T-helper 1 cell (primary cell): ENCODE results near the gene ARRB2.
"Not testable (repeated sequence)": the region's sequence is repeated elsewhere in the genome, so short reads cannot be mapped to it uniquely, and the experiment has no call there.

Experiments used
- DNase-seq, 5 donors: peaks; one replicate each; pipeline ENCODE4 v3.0.0-alpha.2; 2012 to 2020

ARRB2 gene

DNA sequence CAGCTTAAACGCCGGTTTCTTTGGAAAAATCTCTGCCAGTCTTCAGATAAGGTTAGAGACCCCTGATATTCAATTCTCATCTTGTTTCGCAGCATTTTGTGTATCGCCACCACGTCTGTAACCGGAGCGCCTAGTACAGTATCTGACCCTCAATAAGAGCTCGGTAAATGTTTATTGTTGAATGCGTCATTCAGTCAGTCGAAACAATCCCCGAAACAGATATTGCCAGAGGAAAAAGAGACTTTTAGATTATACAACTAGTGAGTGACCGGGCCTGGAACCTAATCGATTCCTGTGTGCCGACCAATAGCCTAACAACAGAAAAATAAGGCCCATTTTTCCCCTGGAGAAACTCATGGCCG is 7.1 kb upstream of the ARRB2 start:
- DNase-seq, result no peak

- DNase-seq, result not testable (repeated sequence)
These were observed 5.9 kb upstream of the ARRB2 start for GRCh38 chr17:4704574-4704907.

DNA sequence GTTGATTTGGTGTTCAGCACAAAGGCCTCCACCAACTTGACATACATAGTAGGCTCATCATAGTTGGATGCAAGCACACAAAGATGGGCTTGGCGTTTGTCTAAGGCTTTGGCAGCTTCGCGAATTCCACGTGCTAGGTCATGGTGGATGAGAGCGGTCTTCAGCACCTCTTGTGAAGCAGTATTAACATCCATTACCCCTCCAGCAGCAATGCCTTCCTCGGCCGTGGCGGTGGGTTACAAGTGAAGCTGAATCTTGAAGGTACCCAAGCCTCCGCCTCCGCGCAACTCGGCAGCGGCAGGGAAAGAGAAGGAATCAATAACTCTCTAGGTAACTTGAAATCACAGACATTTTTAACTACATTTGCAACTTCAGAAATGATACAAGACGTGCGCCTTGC is 5.4 kb upstream of the ARRB2 start:
- no peak for DNase-seq

DNA sequence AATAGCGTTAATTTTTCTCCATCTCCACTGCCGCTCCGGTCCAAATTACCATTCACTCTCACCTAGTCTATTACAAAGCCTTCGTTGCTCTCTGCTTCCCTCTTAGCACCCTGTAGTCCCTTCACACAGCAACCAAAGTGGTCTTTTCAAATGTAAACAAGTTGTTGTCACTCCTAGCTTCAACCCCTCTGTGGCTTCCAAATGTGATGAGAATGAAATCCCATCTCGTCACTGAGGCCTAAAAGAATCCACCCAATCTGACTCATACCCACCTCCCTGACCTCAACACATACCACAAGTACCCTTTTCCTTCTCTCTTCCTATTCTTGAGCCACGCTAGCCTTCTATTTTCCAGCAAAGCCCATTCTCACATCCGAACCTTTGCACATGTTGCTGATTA is 4.3 kb upstream of the ARRB2 start:
- DNase-seq, result no peak

DNA sequence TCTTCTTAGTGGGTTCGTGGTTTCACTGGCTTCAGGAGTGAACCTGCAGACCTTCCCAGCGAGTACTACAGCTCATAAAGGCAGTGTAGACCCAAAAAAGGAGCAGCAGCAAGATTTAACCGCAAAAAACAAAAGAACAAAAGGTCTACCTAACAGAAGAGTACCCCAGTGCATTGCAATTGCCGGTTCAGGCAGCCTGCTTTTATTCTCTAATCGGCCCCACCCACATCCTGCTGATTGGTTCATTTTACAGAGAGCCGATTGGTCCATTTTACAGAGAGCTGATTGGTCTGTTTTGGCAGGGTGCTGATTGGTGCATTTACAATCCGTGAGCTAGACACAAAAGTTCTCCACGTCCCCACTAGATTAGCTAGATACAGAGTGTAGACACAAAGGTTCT is 2.0 kb upstream of the ARRB2 start:
- peak in 4 of 5 donors; percentile 15 to 69 (median 32) for DNase-seq

DNA sequence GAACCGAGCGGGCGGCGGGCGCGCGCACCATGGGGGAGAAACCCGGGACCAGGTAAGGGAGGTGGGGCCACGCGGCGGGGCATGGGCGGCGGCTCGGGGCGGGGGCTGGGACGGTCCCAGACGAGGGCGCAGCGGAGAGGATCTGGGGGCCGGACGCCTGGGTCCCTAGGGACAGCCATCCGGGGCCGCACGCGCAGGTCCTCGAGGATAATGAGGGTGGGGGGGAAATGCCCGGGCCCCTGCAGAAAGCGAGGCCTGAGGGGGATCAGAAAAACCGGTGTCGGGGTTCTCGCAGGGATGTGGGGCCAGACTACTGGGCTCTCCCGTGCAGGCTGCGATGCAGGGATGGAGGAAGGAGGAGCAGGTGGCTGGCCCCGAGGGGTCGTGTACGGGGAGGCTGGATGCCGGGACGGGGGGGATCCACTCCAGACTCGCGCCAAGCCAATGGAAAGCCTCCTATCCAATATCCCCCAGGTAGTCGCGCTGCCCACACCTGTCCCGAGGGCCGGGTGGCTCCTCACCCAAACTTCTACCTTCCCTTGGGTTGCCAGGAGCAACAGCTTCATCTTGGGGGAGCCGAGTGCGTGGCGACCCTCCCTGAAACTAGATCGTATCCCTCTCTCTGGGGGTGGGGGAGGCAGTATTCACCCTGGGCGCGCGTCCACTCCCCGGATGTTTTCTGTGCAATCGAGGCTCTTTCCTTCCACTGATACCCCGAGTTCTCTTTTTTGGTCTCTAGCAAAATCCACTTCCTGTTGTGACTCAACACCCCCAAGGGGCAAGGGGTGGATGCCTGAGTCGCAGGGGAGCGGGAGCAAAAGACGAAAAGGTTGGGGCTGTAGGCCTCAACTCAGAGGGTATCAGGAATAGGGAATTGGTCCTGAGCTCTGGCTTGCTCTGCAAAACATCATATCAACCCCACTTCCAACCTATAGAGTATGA is 532 bp downstream of the ARRB2 start:
- peak in 3 of 5 donors; percentile 14 to 78 (median 20) for DNase-seq

DNA sequence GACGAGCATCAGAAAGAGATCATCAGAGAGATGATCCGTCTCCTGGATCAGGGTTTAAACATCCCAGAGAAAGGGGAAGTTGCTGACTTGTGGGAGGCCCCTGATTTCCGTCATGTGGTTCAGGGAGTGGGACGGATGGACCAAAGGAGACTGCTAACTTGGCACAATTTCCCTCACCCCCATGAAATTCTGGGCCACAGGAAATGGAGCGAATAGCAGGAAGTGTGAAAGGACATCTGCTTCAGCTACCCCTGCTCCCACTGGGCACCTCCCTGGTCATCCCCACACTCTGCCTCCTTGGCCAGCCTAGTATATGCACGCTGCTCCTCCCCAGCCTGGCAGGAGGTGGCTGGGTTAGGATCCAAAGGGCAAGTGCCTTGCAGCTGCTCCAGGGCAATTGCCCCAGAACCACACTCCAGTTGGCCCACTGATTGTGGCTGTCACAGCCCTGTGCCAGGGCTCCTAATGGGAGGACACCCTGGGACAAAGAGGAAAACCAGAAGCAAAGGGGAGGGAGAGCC is 1.3 kb downstream of the ARRB2 start:
- DNase-seq, result no peak

DNA sequence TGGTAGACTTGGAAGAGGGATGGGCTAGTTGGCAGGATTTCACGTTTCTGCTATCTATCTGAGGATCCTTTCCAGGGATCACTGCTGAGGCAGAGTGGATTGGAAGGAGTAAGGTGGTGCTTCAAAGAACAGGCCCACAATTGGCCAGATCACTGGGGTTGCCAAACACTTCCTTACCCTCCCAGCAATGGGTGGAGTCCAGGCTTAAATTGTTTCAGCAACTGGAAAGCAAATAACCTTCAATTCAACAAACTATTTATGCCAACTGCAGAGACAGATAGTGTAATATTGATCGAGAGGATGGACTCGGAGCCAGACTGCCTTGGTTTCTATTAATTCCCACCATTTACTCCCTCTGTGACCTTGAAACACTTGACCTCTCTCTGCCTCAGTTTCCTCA is 2.1 kb downstream of the ARRB2 start:
- DNase-seq, result no peak

DNA sequence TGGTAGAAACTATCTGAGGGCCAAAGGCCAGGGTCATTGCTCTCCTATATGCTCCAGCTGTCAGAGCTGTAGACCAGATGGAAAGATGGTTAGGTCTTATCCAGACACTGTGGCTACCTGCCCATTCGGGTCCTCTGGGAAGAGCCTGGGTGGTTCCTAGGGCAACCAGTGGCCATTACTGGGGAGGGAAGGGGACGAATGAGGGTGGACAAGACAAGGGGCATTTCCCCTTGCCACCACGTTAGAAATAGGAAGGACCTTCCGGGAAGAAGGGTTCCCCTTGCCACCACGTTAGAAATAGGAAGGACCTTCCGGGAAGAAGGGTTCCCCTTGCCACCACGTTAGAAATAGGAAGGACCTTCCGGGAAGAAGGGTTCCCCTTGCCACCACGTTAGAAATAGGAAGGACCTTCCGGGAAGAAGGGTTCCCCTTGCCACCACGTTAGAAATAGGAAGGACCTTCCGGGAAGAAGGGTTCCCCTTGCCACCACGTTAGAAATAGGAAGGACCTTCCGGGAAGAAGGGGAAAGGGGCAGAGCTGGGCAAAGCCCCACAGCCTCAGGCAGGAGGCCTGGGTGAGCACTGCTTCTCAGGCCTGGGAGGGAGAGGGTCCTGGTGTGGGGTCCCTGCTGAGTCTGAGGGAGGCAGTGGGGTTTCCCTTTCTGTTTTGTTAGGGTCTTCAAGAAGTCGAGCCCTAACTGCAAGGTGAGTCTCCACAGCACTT is 4.1 kb downstream of the ARRB2 start:
- DNase-seq, result not testable (repeated sequence)

- peak in 4 of 5 donors; percentile 32 to 75 (median 34) for DNase-seq
These were observed 4.8 kb downstream of the ARRB2 start for GRCh38 chr17:4715063-4715744.

DNA sequence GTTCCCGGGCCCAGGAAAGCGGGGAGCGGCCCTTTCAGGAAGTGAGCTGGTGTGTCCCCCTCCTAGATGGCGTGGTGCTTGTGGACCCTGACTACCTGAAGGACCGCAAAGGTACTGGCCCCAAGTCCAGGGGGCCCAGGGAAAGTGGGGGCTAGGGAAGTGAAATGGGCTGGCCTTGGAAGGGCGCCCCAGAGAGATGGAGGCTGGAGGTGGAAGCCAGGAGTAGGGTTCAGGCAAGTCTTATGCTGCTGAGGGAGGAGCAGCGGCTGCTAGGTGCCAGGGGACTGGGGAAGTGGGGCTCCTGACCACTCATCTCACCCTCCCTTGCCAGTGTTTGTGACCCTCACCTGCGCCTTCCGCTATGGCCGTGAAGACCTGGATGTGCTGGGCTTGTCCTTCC is 5.6 kb downstream of the ARRB2 start:
- no peak for DNase-seq

DNA sequence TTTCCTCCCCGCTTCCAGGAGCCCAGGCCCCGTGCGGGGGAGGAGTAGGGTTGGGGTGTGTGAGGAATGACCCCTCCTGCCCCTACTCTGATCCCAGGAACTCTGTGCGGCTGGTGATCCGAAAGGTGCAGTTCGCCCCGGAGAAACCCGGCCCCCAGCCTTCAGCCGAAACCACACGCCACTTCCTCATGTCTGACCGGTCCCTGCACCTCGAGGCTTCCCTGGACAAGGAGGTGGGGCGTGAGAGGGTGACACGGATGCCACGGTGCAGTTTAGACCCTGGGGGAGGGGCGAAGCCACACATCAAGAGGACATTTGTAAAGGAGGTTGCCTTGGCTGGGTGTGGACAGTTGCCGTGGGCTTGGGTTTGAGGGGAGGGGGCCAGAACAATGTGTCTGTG is 7.4 kb downstream of the ARRB2 start:
- no peak for DNase-seq

DNA sequence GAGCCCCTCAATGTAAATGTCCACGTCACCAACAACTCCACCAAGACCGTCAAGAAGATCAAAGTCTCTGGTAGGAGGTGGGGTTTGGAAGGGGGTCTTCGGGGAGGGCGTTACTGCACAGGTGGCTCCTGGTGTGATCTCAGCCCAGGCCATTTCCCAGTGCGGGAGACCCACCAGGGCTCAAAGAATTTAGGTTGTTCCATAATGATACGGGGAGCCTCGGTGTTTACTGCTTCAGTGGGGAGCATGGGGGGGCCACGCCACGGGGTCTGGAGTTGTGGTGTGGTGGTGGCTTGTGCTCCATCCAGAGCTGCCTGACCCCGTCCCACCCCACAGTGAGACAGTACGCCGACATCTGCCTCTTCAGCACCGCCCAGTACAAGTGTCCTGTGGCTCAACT is 7.8 kb downstream of the ARRB2 start:
- DNase-seq, result no peak

DNA sequence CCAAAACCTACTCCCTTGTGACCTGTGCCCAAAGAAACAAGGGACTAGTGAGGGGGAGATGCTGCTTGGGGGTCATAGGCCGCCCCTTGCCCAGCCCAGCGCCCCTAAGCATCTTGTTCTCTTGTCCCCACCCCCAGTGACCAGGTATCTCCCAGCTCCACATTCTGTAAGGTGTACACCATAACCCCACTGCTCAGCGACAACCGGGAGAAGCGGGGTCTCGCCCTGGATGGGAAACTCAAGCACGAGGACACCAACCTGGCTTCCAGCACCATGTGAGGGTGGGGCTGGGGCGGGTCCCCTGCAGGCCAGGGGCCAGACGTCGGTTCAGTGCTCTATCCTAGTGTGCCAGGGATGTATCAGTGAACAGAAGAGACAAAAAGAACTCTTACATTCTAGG is 8.7 kb downstream of the ARRB2 start:
- DNase-seq, result no peak

- DNase-seq, result no peak
These were observed 9.3 kb downstream of the ARRB2 start for GRCh38 chr17:4719684-4720221.

DNA sequence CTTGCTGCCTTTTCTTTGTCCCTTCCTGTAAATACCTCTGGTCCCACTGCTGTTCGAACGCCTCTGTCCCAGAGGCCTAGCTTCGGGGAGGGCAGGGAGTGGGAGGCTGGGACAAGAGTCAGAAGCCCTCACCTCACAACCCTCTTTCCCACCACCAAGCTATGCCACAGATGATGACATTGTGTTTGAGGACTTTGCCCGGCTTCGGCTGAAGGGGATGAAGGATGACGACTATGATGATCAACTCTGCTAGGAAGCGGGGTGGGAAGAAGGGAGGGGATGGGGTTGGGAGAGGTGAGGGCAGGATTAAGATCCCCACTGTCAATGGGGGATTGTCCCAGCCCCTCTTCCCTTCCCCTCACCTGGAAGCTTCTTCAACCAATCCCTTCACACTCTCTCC is 10.4 kb downstream of the ARRB2 start:
- no peak for DNase-seq

- DNase-seq, result peak in 1 of 5 donors; percentile 10
These were observed 11.0 kb downstream of the ARRB2 start for GRCh38 chr17:4721203-4722135.

GRCh38 chr17:4722678-4723240 is 12.3 kb downstream of the ARRB2 start:
- no peak for DNase-seq

DNA sequence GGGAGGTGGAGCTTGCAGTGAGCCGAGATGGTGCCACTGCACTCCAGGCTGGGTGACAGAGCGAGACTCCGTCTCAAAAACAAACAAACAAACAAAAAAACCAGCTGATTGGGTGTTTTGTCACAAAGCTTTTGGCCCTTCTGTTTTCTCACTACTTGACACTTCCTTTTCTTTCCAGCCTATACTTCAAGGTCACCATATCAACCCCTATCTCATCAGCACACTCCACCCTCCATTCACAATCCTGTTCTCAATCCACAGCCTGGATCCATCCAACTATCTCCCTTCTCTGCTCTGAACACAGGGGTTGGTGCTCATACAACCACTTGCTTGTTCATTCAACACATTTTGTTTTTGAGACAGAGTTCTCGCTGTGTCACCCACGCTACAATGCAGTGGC is 14.2 kb downstream of the ARRB2 start:
- DNase-seq, result no peak

DNA sequence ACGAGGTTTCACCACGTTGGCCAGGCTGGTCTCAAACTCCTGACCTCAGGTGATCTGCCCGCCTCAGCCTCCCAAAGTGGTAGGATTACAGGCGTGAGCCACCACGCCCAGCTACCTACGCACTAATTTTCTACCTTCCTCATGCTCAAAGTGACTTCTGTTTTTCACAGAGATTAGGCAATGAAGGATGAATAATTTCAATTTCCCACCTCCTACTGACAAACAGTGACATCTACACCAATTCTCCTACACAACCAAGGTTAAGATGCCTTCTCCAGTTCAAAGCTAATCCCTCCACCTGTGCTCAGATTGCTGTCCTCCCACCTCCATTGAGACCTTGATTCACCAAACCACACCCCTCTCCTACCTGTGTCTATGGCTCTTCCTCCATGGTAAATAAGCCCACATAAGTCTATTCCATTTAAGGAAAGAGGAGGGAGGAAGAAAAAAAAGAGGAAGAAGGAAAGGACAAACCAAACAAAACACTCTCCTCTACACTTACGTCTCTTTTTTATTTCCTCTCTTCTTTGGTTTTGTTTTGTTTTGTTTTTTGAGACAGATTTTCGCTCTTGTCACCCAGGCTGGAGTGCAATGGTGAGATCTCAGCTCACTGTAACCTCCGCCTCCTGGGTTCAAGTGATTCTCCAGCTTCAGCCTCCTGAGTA is 15.3 kb downstream of the ARRB2 start:
- no peak for DNase-seq

GRCh38 chr17:4728124-4728523 is 17.7 kb downstream of the ARRB2 start:
- DNase-seq, result peak in 1 of 5 donors; percentile 85
